Neutrophil (primary cell): Measurements from ENCODE around the gene DCTN5.
A peak's percentile ranks its signal among the peaks of the same experiment; 100 is the strongest.

Experiments
- H3K27ac ChIP-seq: fragments of 200-600 bp; sonication (generic); 2 replicates; pipeline ENCODE4 v1.5.1; 2016; ENCODE audit warnings: mild to moderate bottlenecking, moderate library complexity
- H3K27me3 ChIP-seq: fragments of 200-600 bp; sonication (generic); 2 replicates; pipeline ENCODE4 v1.6.0; 2016; ENCODE audit warnings: mild to moderate bottlenecking
- H3K36me3 ChIP-seq: fragments of 200-600 bp; sonication (generic); 2 replicates; pipeline ENCODE4 v1.5.1; 2017
- H3K4me1 ChIP-seq, 2 experiments: fragments of 200-600 bp in 1 of 2; sonication (generic) in 1 of 2; 1 replicate in 1 of 2; 2 replicates in 1 of 2; pipeline versions ENCODE4 v1.5.1 to v1.6.1; 2013 to 2016; ENCODE audit warnings: low read depth in 1 of 2, low read length in 1 of 2, mild to moderate bottlenecking in 1 of 2, moderate library complexity in 1 of 2; ENCODE audit not compliant: control insufficient read depth in 1 of 2, insufficient read depth in 1 of 2
- H3K4me3 ChIP-seq, 2 experiments: fragments of 200-600 bp in 1 of 2; sonication (generic) in 1 of 2; 1 replicate in 1 of 2; 2 replicates in 1 of 2; pipeline ENCODE4 v1.5.1; 2013 to 2016; ENCODE audit warnings: low read depth in 1 of 2, low read length in 1 of 2, mild to moderate bottlenecking in 1 of 2, moderate library complexity in 1 of 2
- H3K9me3 ChIP-seq: fragments of 200-600 bp; sonication (generic); 2 replicates; pipeline ENCODE4 v1.5.1; 2016
- CTCF ChIP-seq: fragments of 200-600 bp; sonication (generic); IDR thresholded peaks from 2 replicates; pipeline ENCODE4 v1.5.1; 2016; ENCODE audit warnings: antibody characterized with exemption

The DCTN5 gene

DNA sequence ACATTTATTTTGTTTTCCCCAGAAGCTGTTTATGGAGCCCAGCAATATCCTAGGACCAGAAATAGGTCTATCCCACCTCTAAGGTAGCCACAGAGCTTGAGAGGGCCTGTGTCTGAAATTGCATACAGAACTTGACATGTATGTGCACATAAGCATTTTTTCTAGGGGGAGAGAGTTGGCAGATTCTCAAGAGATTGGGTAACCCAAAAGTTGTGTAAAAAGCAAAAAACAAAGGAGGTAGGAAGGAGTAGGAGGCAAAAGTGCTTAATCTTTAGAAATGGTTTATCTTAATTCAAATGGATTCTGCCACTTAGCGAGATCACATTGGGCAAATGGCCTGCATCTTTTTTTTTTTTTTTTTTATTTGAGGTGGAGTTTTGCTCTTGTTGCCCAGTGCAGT is 40.9 kb downstream of the DCTN5 start:
- H3K4me1 ChIP-seq: peaks cover 33% of the 10 kb centered on the region in 2 experiments
- no peak overlapping the region for H3K4me3 ChIP-seq
- peaks cover 55% of the 10 kb centered on the region for H3K36me3 ChIP-seq
- H3K9me3 ChIP-seq: no peaks in the 10 kb centered on the region
- H3K27ac ChIP-seq: peak overlapping the region; percentile 2
- H3K27me3 ChIP-seq: no peaks in the 10 kb centered on the region
- TF ChIP-seq CTCF: no peak

GRCh38 chr16:23683487-23683886 is 42.2 kb downstream of the DCTN5 start:
- Histone ChIP-seq H3K9me3 (no peaks in the 10 kb centered on the region), H3K4me1 (peaks cover 28 to 29% of the 10 kb centered on the region in 2 experiments), H3K36me3 (peaks cover 68% of the 10 kb centered on the region), H3K4me3 (no peak overlapping the region), H3K27ac (no peak overlapping the region), H3K27me3 (no peaks in the 10 kb centered on the region)
- no peak for TF ChIP-seq CTCF

GRCh38 chr16:23687034-23687808 is 46.0 kb downstream of the DCTN5 start:
- no peak for TF ChIP-seq CTCF
- no peak overlapping the region for H3K27ac ChIP-seq
- H3K4me3 ChIP-seq: no peak overlapping the region
- peaks cover 89% of the 10 kb centered on the region for H3K36me3 ChIP-seq
- H3K9me3 ChIP-seq: no peaks in the 10 kb centered on the region
- no peaks in the 10 kb centered on the region for H3K27me3 ChIP-seq
- peaks cover under 1 to 2% of the 10 kb centered on the region in 2 experiments for H3K4me1 ChIP-seq

DNA sequence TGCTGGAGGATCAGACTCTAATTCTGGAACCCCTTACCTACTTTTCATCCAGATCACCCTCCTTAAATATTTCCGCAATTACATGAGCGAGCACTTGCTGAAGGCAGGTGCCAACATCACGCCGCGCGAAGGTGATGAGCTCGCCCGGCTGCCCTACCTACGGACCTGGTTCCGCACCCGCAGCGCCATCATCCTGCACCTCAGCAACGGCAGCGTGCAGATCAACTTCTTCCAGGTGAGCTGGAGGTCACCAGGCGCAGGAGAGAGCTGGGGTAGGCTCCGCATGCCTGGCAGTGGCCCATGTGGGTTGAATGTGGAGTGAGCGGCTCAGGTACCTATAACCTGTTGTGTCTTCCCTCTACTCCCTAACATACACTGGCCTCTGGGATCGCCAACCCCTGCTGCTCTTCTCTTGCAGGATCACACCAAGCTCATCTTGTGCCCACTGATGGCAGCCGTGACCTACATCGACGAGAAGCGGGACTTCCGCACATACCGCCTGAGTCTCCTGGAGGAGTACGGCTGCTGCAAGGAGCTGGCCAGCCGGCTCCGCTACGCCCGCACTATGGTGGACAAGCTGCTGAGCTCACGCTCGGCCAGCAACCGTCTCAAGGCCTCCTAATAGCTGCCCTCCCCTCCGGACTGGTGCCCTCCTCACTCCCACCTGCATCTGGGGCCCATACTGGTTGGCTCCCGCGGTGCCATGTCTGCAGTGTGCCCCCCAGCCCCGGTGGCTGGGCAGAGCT is 48.3 kb downstream of the DCTN5 start:
- peaks cover 5% of the 10 kb centered on the region for H3K27me3 ChIP-seq
- no peak overlapping the region for H3K4me3 ChIP-seq
- H3K27ac ChIP-seq: no peak overlapping the region
- TF ChIP-seq CTCF: no peak
- H3K9me3 ChIP-seq: no peaks in the 10 kb centered on the region
- no peaks in the 10 kb centered on the region for H3K4me1 ChIP-seq
- H3K36me3 ChIP-seq: peaks cover 75% of the 10 kb centered on the region

DNA sequence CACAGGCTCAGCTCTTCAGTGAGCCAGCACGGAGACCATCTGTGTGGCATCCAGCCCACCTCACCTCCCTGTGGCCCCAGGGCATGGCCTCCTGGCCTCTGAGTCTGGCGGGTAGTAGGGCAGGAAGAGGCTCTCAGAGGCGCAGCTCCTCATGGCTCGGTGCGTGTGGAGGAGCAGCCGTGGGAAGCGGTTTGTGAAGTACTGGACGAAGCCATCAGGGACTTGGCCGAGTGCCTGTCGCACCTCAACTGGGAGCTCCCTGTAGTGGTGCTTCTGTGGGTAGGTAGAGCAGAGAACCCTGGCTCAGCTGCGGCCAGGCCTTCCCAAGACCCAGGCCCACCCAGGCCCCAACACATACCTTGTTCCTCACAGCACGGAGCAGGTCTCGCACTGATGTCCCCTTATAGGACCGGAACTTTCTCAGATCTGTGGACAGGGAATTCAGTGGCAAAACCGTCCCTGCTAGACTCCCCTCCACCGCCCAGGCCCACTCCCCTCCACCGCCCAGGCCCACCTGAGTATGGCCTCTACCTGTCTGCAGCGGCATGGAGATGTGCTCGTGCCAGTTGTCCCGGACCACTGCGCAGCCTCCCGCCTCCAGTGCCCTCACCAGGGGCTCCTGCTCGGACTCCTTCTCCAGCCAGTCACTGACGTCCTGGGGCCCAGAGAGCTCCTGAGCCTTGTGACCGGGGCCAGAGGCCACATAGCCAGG is 49.7 kb downstream of the DCTN5 start:
- H3K9me3 ChIP-seq: no peaks in the 10 kb centered on the region
- H3K27ac ChIP-seq: no peak overlapping the region
- TF ChIP-seq CTCF: no peak
- no peak overlapping the region for H3K4me3 ChIP-seq
- peaks cover 3 to 6% of the 10 kb centered on the region in 2 experiments for H3K4me1 ChIP-seq
- H3K36me3 ChIP-seq: peaks cover 65% of the 10 kb centered on the region
- peaks cover 13% of the 10 kb centered on the region for H3K27me3 ChIP-seq
